ENCODE data around the gene SESN1. TPM values are rescaled to one million over a fixed set of nuclear protein-coding genes. Genes with fewer than 3 reads are reported as not detected.

Gene SESN1
- total RNA-seq, 2 donors from 2014 or later = 26.2 to 63.1 TPM

- DNase-seq (ENCODE audit: low spot score) (no peak), ATAC-seq (ENCODE audit: insufficient number of reproducible peaks, low FRiP score, low read depth) (no peak)
Observed at GRCh38 chr6:109081026-109081425, 13.6 kb downstream of the SESN1 start.

GRCh38 chr6:109079981-109080380 is 14.7 kb downstream of the SESN1 start:
- peak; percentile 49 for DNase-seq (ENCODE audit: low spot score)
- peaks cover 22 to 53% of the 10 kb centered on the region in 2 donors for H3K4me1 ChIP-seq (ENCODE audit: control insufficient read depth in 1 of 2, low read depth in 2 of 2)
- TF ChIP-seq CTCF (IDR thresholded peaks at IDR 0.05) = no peak
- H3K27me3 ChIP-seq (replicated peaks; ENCODE audit: insufficient read depth) = no peaks in the 10 kb centered on the region
- H3K9me3 ChIP-seq = no peaks in the 10 kb centered on the region
- H3K4me3 ChIP-seq = peak overlapping the region; percentile 14
- peak overlapping the region; percentile 55 to 62 for H3K27ac ChIP-seq
- peak; percentile 96 for ATAC-seq (ENCODE audit: insufficient number of reproducible peaks, low FRiP score, low read depth)
- H3K36me3 ChIP-seq = no peaks in the 10 kb centered on the region

More at GRCh38 chr6:109081026-109081425, 13.6 kb downstream of the SESN1 start:
- Histone ChIP-seq H3K27me3 (replicated peaks; ENCODE audit: insufficient read depth) (no peaks in the 10 kb centered on the region), H3K4me1 (ENCODE audit: control insufficient read depth in 1 of 2, low read depth in 2 of 2) (peaks cover 22 to 56% of the 10 kb centered on the region in 2 donors), H3K9me3 (no peaks in the 10 kb centered on the region), H3K36me3 (no peaks in the 10 kb centered on the region), H3K27ac (peak overlapping the region in 1 of 2 donors; percentile 62), H3K4me3 (no peak overlapping the region)
- no peak for TF ChIP-seq CTCF (IDR thresholded peaks at IDR 0.05)

- no peak for TF ChIP-seq CTCF (IDR thresholded peaks at IDR 0.05)
Observed at GRCh38 chr6:109076377-109076776, 18.3 kb downstream of the SESN1 start.

GRCh38 chr6:109075934-109076333 is 18.7 kb downstream of the SESN1 start:
- H3K27ac ChIP-seq = no peak overlapping the region
- no peaks in the 10 kb centered on the region for H3K9me3 ChIP-seq
- DNase-seq (ENCODE audit: low spot score) (no peak), ATAC-seq (ENCODE audit: insufficient number of reproducible peaks, low FRiP score, low read depth) (no peak)
- TF ChIP-seq CTCF (IDR thresholded peaks at IDR 0.05) = no peak
- H3K27me3 ChIP-seq (replicated peaks; ENCODE audit: insufficient read depth) = no peaks in the 10 kb centered on the region
- H3K4me1 ChIP-seq (ENCODE audit: control insufficient read depth in 1 of 2, low read depth in 2 of 2) = peaks cover 12 to 48% of the 10 kb centered on the region in 2 donors
- no peak overlapping the region for H3K4me3 ChIP-seq
- no peaks in the 10 kb centered on the region for H3K36me3 ChIP-seq

More at GRCh38 chr6:109076377-109076776, 18.3 kb downstream of the SESN1 start:
- Histone ChIP-seq H3K36me3 (no peaks in the 10 kb centered on the region), H3K27ac (no peak overlapping the region), H3K27me3 (replicated peaks; ENCODE audit: insufficient read depth) (no peaks in the 10 kb centered on the region), H3K4me1 (ENCODE audit: control insufficient read depth in 1 of 2, low read depth in 2 of 2) (peaks cover 15 to 48% of the 10 kb centered on the region in 2 donors), H3K9me3 (no peaks in the 10 kb centered on the region), H3K4me3 (no peak overlapping the region)
- ATAC-seq (ENCODE audit: insufficient number of reproducible peaks, low FRiP score, low read depth) (no peak), DNase-seq (ENCODE audit: low spot score) (no peak)

GRCh38 chr6:109074133-109074415 is 20.6 kb downstream of the SESN1 start:
- DNase-seq (ENCODE audit: low spot score) (no peak), ATAC-seq (ENCODE audit: insufficient number of reproducible peaks, low FRiP score, low read depth) (no peak)
- Histone ChIP-seq H3K4me3 (no peak overlapping the region), H3K27me3 (replicated peaks; ENCODE audit: insufficient read depth) (no peaks in the 10 kb centered on the region), H3K36me3 (no peaks in the 10 kb centered on the region), H3K9me3 (no peaks in the 10 kb centered on the region), H3K27ac (no peak overlapping the region), H3K4me1 (ENCODE audit: control insufficient read depth in 1 of 2, low read depth in 2 of 2) (peaks cover 11 to 35% of the 10 kb centered on the region in 2 donors)
- TF ChIP-seq CTCF (IDR thresholded peaks at IDR 0.05) = no peak
